Spleen (tissue), 11 donors: ENCODE results near the gene HTR5A. TPM values are rescaled to one million over a fixed set of nuclear protein-coding genes. Genes with fewer than 3 reads are reported as not detected.

Experiments
- DNase-seq: peaks from one replicate; pipeline ENCODE4 v3.0.0-alpha.2; 2020
- H3K27ac ChIP-seq, 8 donors: fragments of 200-600 bp; sonication (generic) in 7 of 8; 1 replicate in 4 of 8; 2 replicates in 4 of 8; pipeline versions ENCODE4 v1.5.0 to v1.8.0; 2016 to 2021; ENCODE audit warnings: inconsistent platforms in 4 of 8, mild to moderate bottlenecking in 4 of 8, moderate library complexity in 1 of 8
- H3K27me3 ChIP-seq, 7 donors: fragments of 200-600 bp; sonication (generic) in 6 of 7; replicated peaks in 1 of 7; 1 replicate in 4 of 7; 2 replicates in 3 of 7; pipeline versions ENCODE4 v1.5.0 to v1.8.0; 2016 to 2021; ENCODE audit warnings: inconsistent platforms in 3 of 7, mild to moderate bottlenecking in 1 of 7
- H3K36me3 ChIP-seq, 6 donors: fragments of 200-600 bp; sonication (generic) in 5 of 6; 1 replicate in 4 of 6; 2 replicates in 2 of 6; pipeline versions ENCODE4 v1.5.0 to v1.8.0; 2016 to 2021; ENCODE audit warnings: inconsistent platforms in 2 of 6
- H3K4me1 ChIP-seq, 6 donors: fragments of 200-600 bp; sonication (generic) in 5 of 6; 1 replicate in 3 of 6; 2 replicates in 3 of 6; pipeline versions ENCODE4 v1.5.0 to v1.8.0; 2016 to 2021; ENCODE audit warnings: inconsistent platforms in 3 of 6
- H3K4me3 ChIP-seq, 8 donors: fragments of 200-600 bp; sonication (generic) in 7 of 8; 1 replicate in 4 of 8; 2 replicates in 4 of 8; pipeline versions ENCODE4 v1.5.0 to v1.8.0; 2016 to 2021; ENCODE audit warnings: inconsistent platforms in 4 of 8, mild to moderate bottlenecking in 4 of 8, moderate library complexity in 2 of 8
- H3K9me3 ChIP-seq, 8 donors: fragments of 200-600 bp; sonication (generic) in 7 of 8; 1 replicate in 4 of 8; 2 replicates in 4 of 8; pipeline versions ENCODE4 v1.5.0 to v1.8.0; 2016 to 2021; ENCODE audit warnings: inconsistent platforms in 4 of 8
- CTCF ChIP-seq, 11 experiments: fragments of 200-600 bp in 7 of 11; fragments of 450-650 bp in 4 of 11; sonication (generic) in 4 of 11; IDR thresholded peaks in 8 of 11; conservative IDR thresholded peaks in 3 of 11; 1 replicate in 7 of 11; 2 replicates in 4 of 11; pipeline versions ENCODE4 v1.4.0 to v1.8.0; 2016 to 2021; ENCODE audit warnings: antibody characterized with exemption in 11 of 11, inconsistent platforms in 4 of 11, mild to moderate bottlenecking in 1 of 11
- POLR2A ChIP-seq, 3 donors: fragments of 450-650 bp; IDR thresholded peaks; one replicate each; pipeline ENCODE4 v1.5.1; 2017; ENCODE audit warnings: antibody characterized with exemption in 3 of 3, mild to moderate bottlenecking in 1 of 3
- POLR2AphosphoS5 ChIP-seq, 3 donors: sonication (generic); formaldehyde crosslinking; IDR thresholded peaks; one replicate each; pipeline ENCODE4 v1.5.1; 2017; ENCODE audit warnings: antibody characterized with exemption in 3 of 3
- WGBS, 5 donors: extraction: QIAGEN DNeasy Blood & Tissue Kit in 3 of 5; methylation state at CpG; one replicate each; pipeline versions ENCODE4 v1.1.5 to v1.1.7; 2013 to 2018; 5-methylcytosine and 5-hydroxymethylcytosine counted together
- intact Hi-C: fragments of 100-400 bp; cut with DNase I; formaldehyde crosslinking; loops from one replicate; pipeline ENCODE4 v1.15.0; 2023; ENCODE audit warnings: low total_unique reads
- polyA plus RNA-seq, 3 donors: library from polyadenylated mRNA; stranded (reverse); fragments of 200-250 nt; gene quantifications; one replicate each; pipeline ENCODE4 v1.2.1, GENCODE V29; 2013
- total RNA-seq, 7 donors: library from RNA; depleted of rRNA in 3 of 7; stranded (reverse); fragments of >200 nt in 3 of 7; fragmentation: NEBNext Ultra II Directional in 4 of 7; extraction: Animal tissue kit (Norgen Biotek cat#: 25700) in 4 of 7; gene quantifications; one replicate each; pipeline versions ENCODE4 v1.1.0 to v1.2.1, GENCODE V29; 2016 to 2021
- donor health status: healthy with polysubstance abuse.
- donor health status: DM: no; HTN: no; CAD: no; lungs with moderate emphysema.
- donor health status: DM: no; HTN: no; CAD: no.
- donor health status: Bipolar disorder and iron deficiency.
- donor health status: healthy.
- donor health status: DM: no; HTN: no; CAD: no.
- donor health status: DM: yes; HTN: yes; CAD: no.

The HTR5A gene
- total and polyA plus RNA-seq, 10 donors: not detected

GRCh38 chr7:155106356-155106755, 36.2 kb downstream of the HTR5A start:
- Histone ChIP-seq H3K27me3 (peaks cover 0 to 60% (median 0%) of the 10 kb centered on the region in 7 donors), H3K9me3 (no peaks in the 10 kb centered on the region), H3K27ac (no peak overlapping the region), H3K36me3 (no peaks in the 10 kb centered on the region), H3K4me3 (no peak overlapping the region), H3K4me1 (no peaks in the 10 kb centered on the region)
- WGBS, 5 donors: 82 to 93% (median 85%) methylated on average over 5 of the region's 5 CpGs
- intact Hi-C loops: no loop called here
- TF ChIP-seq POLR2AphosphoS5 (IDR thresholded peaks at IDR 0.05) (no peak), CTCF (IDR thresholded peaks at IDR 0.05 in 8 of 11, conservative IDR thresholded peaks at IDR 0.05 in 3 of 11) (no peak), POLR2A (IDR thresholded peaks at IDR 0.05) (no peak)
- DNase-seq: no peak

- intact Hi-C loops: no loop called here
- TF ChIP-seq CTCF (IDR thresholded peaks at IDR 0.05 in 8 of 11, conservative IDR thresholded peaks at IDR 0.05 in 3 of 11): no peak
- TF ChIP-seq POLR2A (IDR thresholded peaks at IDR 0.05): no peak
- TF ChIP-seq POLR2AphosphoS5 (IDR thresholded peaks at IDR 0.05): no peak
- no peak for DNase-seq
- peaks cover 0 to 66% (median 0%) of the 10 kb centered on the region in 7 donors for H3K27me3 ChIP-seq
- no peaks in the 10 kb centered on the region for H3K4me1 ChIP-seq
- H3K9me3 ChIP-seq: no peaks in the 10 kb centered on the region
- H3K4me3 ChIP-seq: no peak overlapping the region
- H3K36me3 ChIP-seq: no peaks in the 10 kb centered on the region
- no peak overlapping the region for H3K27ac ChIP-seq
- 62 to 73% (median 67%) methylated on average over 4 of the region's 4 CpGs for WGBS, 5 donors
Measured at GRCh38 chr7:155107126-155107525, 37.0 kb downstream of the HTR5A start.

- Histone ChIP-seq H3K4me1 (no peaks in the 10 kb centered on the region), H3K9me3 (no peaks in the 10 kb centered on the region), H3K36me3 (no peaks in the 10 kb centered on the region), H3K27ac (no peak overlapping the region), H3K4me3 (no peak overlapping the region), H3K27me3 (peaks cover 0 to 62% (median 0%) of the 10 kb centered on the region in 7 donors)
- TF ChIP-seq POLR2AphosphoS5 (IDR thresholded peaks at IDR 0.05) (no peak), CTCF (IDR thresholded peaks at IDR 0.05 in 8 of 11, conservative IDR thresholded peaks at IDR 0.05 in 3 of 11) (no peak)
- intact Hi-C loops: no loop called here
- 81 to 88% (median 82%) methylated on average over 20 of the region's 20 CpGs for WGBS, 5 donors
- DNase-seq: no peak
Measured at GRCh38 chr7:155108144-155108901, 38.2 kb downstream of the HTR5A start.

GRCh38 chr7:155109121-155109520, 39.0 kb downstream of the HTR5A start:
- no peak overlapping the region for H3K27ac ChIP-seq
- H3K9me3 ChIP-seq: no peaks in the 10 kb centered on the region
- no peaks in the 10 kb centered on the region for H3K4me1 ChIP-seq
- no peaks in the 10 kb centered on the region for H3K36me3 ChIP-seq
- no peak overlapping the region for H3K4me3 ChIP-seq
- H3K27me3 ChIP-seq: peaks cover 0 to 54% (median 0%) of the 10 kb centered on the region in 7 donors
- intact Hi-C loops: no loop called here
- DNase-seq: no peak
- TF ChIP-seq CTCF (IDR thresholded peaks at IDR 0.05 in 8 of 11, conservative IDR thresholded peaks at IDR 0.05 in 3 of 11) (no peak), POLR2A (IDR thresholded peaks at IDR 0.05) (no peak), POLR2AphosphoS5 (IDR thresholded peaks at IDR 0.05) (no peak)
- 56 to 73% (median 62%) methylated on average over 4 of the region's 4 CpGs for whole genome bisulfite sequencing, 5 donors
